H9 (cell line): ENCODE results near the gene FNDC3B. TPM values are rescaled to one million over a fixed set of nuclear protein-coding genes. Genes with fewer than 3 reads are reported as not detected.

ENCODE experiments used
- DNase-seq: peaks from one replicate; pipeline ENCODE4 v3.0.0-alpha.2; 2017
- H2AFZ ChIP-seq: one replicate; pipeline ENCODE4 v1.6.1; 2013; ENCODE audit warnings: mild to moderate bottlenecking, low read length, control low read depth, moderate library complexity
- H2AK5ac ChIP-seq: 2 replicates; pipeline ENCODE4 v1.6.1; 2013; ENCODE audit warnings: low read length, control low read depth, mixed read lengths; ENCODE audit not compliant: insufficient read length
- H2BK120ac ChIP-seq: one replicate; pipeline ENCODE4 v1.6.1; 2013; ENCODE audit warnings: low read depth, mild to moderate bottlenecking, low read length, control low read depth, inconsistent platforms; ENCODE audit not compliant: poor library complexity, severe bottlenecking
- H2BK12ac ChIP-seq: 2 replicates; pipeline ENCODE4 v1.6.1; 2013; ENCODE audit warnings: low read length, control low read depth, mixed read lengths, low read depth; ENCODE audit not compliant: insufficient read length
- H2BK15ac ChIP-seq: 2 replicates; pipeline ENCODE4 v1.6.1; 2013; ENCODE audit warnings: low read depth, low read length, control low read depth
- H2BK20ac ChIP-seq: one replicate; pipeline ENCODE4 v1.6.1; 2013; ENCODE audit warnings: low read depth, mild to moderate bottlenecking, low read length, control low read depth, inconsistent platforms; ENCODE audit not compliant: poor library complexity, severe bottlenecking
- H2BK5ac ChIP-seq: 2 replicates; pipeline ENCODE4 v1.6.1; 2013; ENCODE audit warnings: low read length, control low read depth, mixed read lengths; ENCODE audit not compliant: insufficient read length
- H3K14ac ChIP-seq: 2 replicates; pipeline ENCODE4 v1.6.1; 2013; ENCODE audit warnings: low read length, control low read depth; ENCODE audit not compliant: insufficient read depth
- H3K18ac ChIP-seq: 2 replicates; pipeline ENCODE4 v1.6.1; 2013; ENCODE audit warnings: low read depth, mild to moderate bottlenecking, mixed read lengths, low read length, control low read depth; ENCODE audit not compliant: insufficient read length
- H3K23ac ChIP-seq: 2 replicates; pipeline ENCODE4 v1.6.1; 2013; ENCODE audit warnings: low read length, control low read depth, mixed read lengths, low read depth; ENCODE audit not compliant: insufficient read length
- H3K23me2 ChIP-seq: 2 replicates; pipeline ENCODE4 v1.6.1; 2013; ENCODE audit warnings: low read depth, mild to moderate bottlenecking, mixed read lengths, low read length, control low read depth; ENCODE audit not compliant: insufficient read length, poor library complexity, severe bottlenecking
- H3K27ac ChIP-seq: 2 replicates; pipeline ENCODE4 v1.5.1; 2013; ENCODE audit warnings: low read length, control low read depth, mixed read lengths, low read depth; ENCODE audit not compliant: insufficient read length
- H3K27me3 ChIP-seq: 2 replicates; pipeline ENCODE4 v1.6.1; 2013; ENCODE audit warnings: low read length, control low read depth, inconsistent platforms; ENCODE audit not compliant: insufficient read depth
- H3K4ac ChIP-seq: 2 replicates; pipeline ENCODE4 v1.6.1; 2013; ENCODE audit warnings: low read depth, mild to moderate bottlenecking, control low read depth, inconsistent platforms, low read length, moderate library complexity
- H3K4me1 ChIP-seq: 2 replicates; pipeline ENCODE4 v1.6.1; 2013; ENCODE audit warnings: low read length, control low read depth, inconsistent platforms; ENCODE audit not compliant: insufficient read depth
- H3K4me2 ChIP-seq: 2 replicates; pipeline ENCODE4 v1.6.1; 2013; ENCODE audit warnings: low read length, control low read depth, mixed read lengths; ENCODE audit not compliant: insufficient read length, insufficient read depth
- H3K56ac ChIP-seq: 2 replicates; pipeline ENCODE4 v1.6.1; 2013; ENCODE audit warnings: low read depth, mild to moderate bottlenecking, mixed read lengths, low read length, control low read depth; ENCODE audit not compliant: insufficient read length
- H3K79me1 ChIP-seq: 2 replicates; pipeline ENCODE4 v1.6.1; 2013; ENCODE audit warnings: low read depth, mild to moderate bottlenecking, moderate library complexity, low read length, control low read depth, inconsistent platforms; ENCODE audit not compliant: insufficient read depth, poor library complexity, severe bottlenecking
- H3K79me2 ChIP-seq: 2 replicates; pipeline ENCODE4 v1.6.1; 2013; ENCODE audit warnings: low read length, control low read depth, inconsistent platforms; ENCODE audit not compliant: insufficient read depth
- H3K9ac ChIP-seq: 2 replicates; pipeline ENCODE4 v1.6.1; 2013; ENCODE audit warnings: low read length, control low read depth, mixed read lengths; ENCODE audit not compliant: insufficient read length; ENCODE audit errors: extremely low read depth
- H3K9me3 ChIP-seq: one replicate; pipeline ENCODE4 v1.6.1; 2013; ENCODE audit warnings: low read depth, low read length, inconsistent platforms; ENCODE audit not compliant: control insufficient read depth
- H3T11ph ChIP-seq: one replicate; pipeline ENCODE4 v1.6.1; 2013; ENCODE audit warnings: mild to moderate bottlenecking, low read length, control low read depth, inconsistent platforms
- H4K20me1 ChIP-seq: one replicate; pipeline ENCODE4 v1.6.1; 2013; ENCODE audit not compliant: control insufficient read depth, insufficient read length, insufficient read depth
- H4K5ac ChIP-seq: 2 replicates; pipeline ENCODE4 v1.6.1; 2013; ENCODE audit warnings: low read depth, mild to moderate bottlenecking, mixed read lengths, low read length, control low read depth; ENCODE audit not compliant: insufficient read length
- H4K8ac ChIP-seq: replicated peaks from 2 replicates; pipeline ENCODE4 v1.6.1; 2013; ENCODE audit warnings: low read length, control low read depth, mixed read lengths, low read depth; ENCODE audit not compliant: insufficient read length
- H4K91ac ChIP-seq: 2 replicates; pipeline ENCODE4 v1.6.1; 2013; ENCODE audit warnings: low read depth, mild to moderate bottlenecking, moderate library complexity, mixed read lengths, low read length, control low read depth; ENCODE audit not compliant: insufficient read length
- H3K27ac Mint-ChIP-seq, 3 experiments: 2 replicates in 2 of 3; 3 replicates in 1 of 3; pipeline ENCODE4 v1.8.0; 2020 to 2021; ENCODE audit warnings: mixed read lengths in 3 of 3, mild to moderate bottlenecking in 1 of 3, moderate library complexity in 1 of 3
- H3K27me3 Mint-ChIP-seq: 2 replicates; pipeline ENCODE4 v1.8.0; 2021; ENCODE audit warnings: low read depth, mild to moderate bottlenecking, moderate library complexity, mixed read lengths
- H3K36me3 Mint-ChIP-seq, 3 experiments: 2 replicates in 2 of 3; 3 replicates in 1 of 3; pipeline ENCODE4 v1.8.0; 2020 to 2021; ENCODE audit warnings: low read depth in 3 of 3, mixed read lengths in 3 of 3; ENCODE audit not compliant: insufficient read depth in 1 of 3
- H3K4me1 Mint-ChIP-seq, 2 experiments: 2 replicates each; pipeline ENCODE4 v1.8.0; 2020; ENCODE audit warnings: mixed read lengths in 2 of 2
- H3K4me3 Mint-ChIP-seq, 2 experiments: 2 replicates in 1 of 2; 3 replicates in 1 of 2; pipeline ENCODE4 v1.8.0; 2020 to 2021; ENCODE audit warnings: mild to moderate bottlenecking in 2 of 2, mixed read lengths in 2 of 2, moderate library complexity in 1 of 2
- H3K9me3 Mint-ChIP-seq, 2 experiments: 2 replicates in 1 of 2; 3 replicates in 1 of 2; pipeline ENCODE4 v1.8.0; 2020; ENCODE audit warnings: mild to moderate bottlenecking in 2 of 2, mixed read lengths in 2 of 2, moderate library complexity in 1 of 2
- CTCF ChIP-seq: fragments of 200-600 bp; sonication (generic); conservative IDR thresholded peaks from 3 replicates; pipeline ENCODE4 v1.8.0; 2021; ENCODE audit warnings: antibody characterized with exemption, mild to moderate bottlenecking
- WGBS: extraction: QIAGEN DNeasy Blood & Tissue Kit; methylation state at CpG from one replicate; pipeline ENCODE4 v1.1.7; 2013; ENCODE audit warnings: missing lambda C conversion rate, low lambda C conversion rate, mixed read lengths; ENCODE audit not compliant: insufficient read length; ENCODE audit errors: extremely low coverage; 5-methylcytosine and 5-hydroxymethylcytosine counted together
- total RNA-seq: library from RNA; stranded (reverse); gene quantifications from 2 replicates; pipeline ENCODE4 v1.2.1, GENCODE V29; 2021

FNDC3B gene
- total RNA-seq, 1 experiment from 2014 or later, result 43.8 TPM

GRCh38 chr3:172309741-172310427 is 270.5 kb downstream of the FNDC3B start:
- Histone ChIP-seq H2BK12ac (no peak overlapping the region), H3K27me3 (no peaks in the 10 kb centered on the region), H2BK120ac (no peak overlapping the region), H4K8ac (no peak overlapping the region), H3K9ac (no peak overlapping the region), H2BK20ac (no peak overlapping the region), H3K18ac (no peak overlapping the region), H4K5ac (no peak overlapping the region), H3K4me1 (no peaks in the 10 kb centered on the region), H3K56ac (no peak overlapping the region), H4K91ac (no peak overlapping the region), H2BK15ac (no peak overlapping the region), H2AFZ (no peak overlapping the region), H3K23me2 (no peaks in the 10 kb centered on the region), H3K79me2 (no peaks in the 10 kb centered on the region), H2AK5ac (no peak overlapping the region), H4K20me1 (no peaks in the 10 kb centered on the region), H3K23ac (no peak overlapping the region), H3T11ph (no peak overlapping the region), H3K79me1 (no peaks in the 10 kb centered on the region), H3K27ac (no peak overlapping the region), H2BK5ac (no peak overlapping the region), H3K9me3 (no peaks in the 10 kb centered on the region), H3K4ac (no peak overlapping the region), H3K4me2 (no peak overlapping the region), H3K14ac (no peak overlapping the region)
- WGBS, result no CpG with 5 or more reads among the region's 7 CpGs
- TF ChIP-seq CTCF, result no peak
- H3K27ac Mint-ChIP-seq, result peak overlapping the region; percentile 66 to 87 (median 86)
- DNase-seq, result no peak
- no peak overlapping the region for H3K4me3 Mint-ChIP-seq
- no peaks in the 10 kb centered on the region for H3K27me3 Mint-ChIP-seq
- no peaks in the 10 kb centered on the region for H3K9me3 Mint-ChIP-seq
- peaks cover 20 to 26% of the 10 kb centered on the region in 2 experiments for H3K4me1 Mint-ChIP-seq
- peaks cover 21 to 54% (median 54%) of the 10 kb centered on the region in 3 experiments for H3K36me3 Mint-ChIP-seq
